Kidney (tissue), 14 donors: ENCODE results near the gene ITSN2. TPM values are rescaled to one million over a fixed set of nuclear protein-coding genes. Genes with fewer than 3 reads are reported as not detected.

Experiments used
- DNase-seq, 5 donors: peaks; one replicate each; pipeline ENCODE4 v3.0.0-alpha.2; 2013 to 2020
- FAIRE-seq: peaks from 2 replicates; lab custom pipeline; 2012; peaks lifted over from hg19 to GRCh38; lab: Jason Lieb, UNC
- H3K27ac ChIP-seq, 2 donors: one replicate each; pipeline ENCODE4 v1.7.0; 2013; ENCODE audit warnings: low read depth in 2 of 2, low read length in 2 of 2, inconsistent platforms in 1 of 2
- H3K27me3 ChIP-seq: one replicate; pipeline ENCODE4 v1.7.1; 2013; ENCODE audit warnings: low read length, inconsistent platforms; ENCODE audit not compliant: control insufficient read depth, insufficient read depth
- H3K36me3 ChIP-seq, 3 donors: one replicate each; pipeline versions ENCODE4 v1.7.0 to v1.7.1; 2013; ENCODE audit warnings: low read length in 3 of 3, control low read depth in 1 of 3, inconsistent platforms in 1 of 3; ENCODE audit not compliant: insufficient read depth in 3 of 3, control insufficient read depth in 2 of 3
- H3K4me1 ChIP-seq, 3 donors: one replicate each; pipeline versions ENCODE4 v1.7.0 to v1.7.1; 2013; ENCODE audit warnings: low read length in 3 of 3, inconsistent platforms in 1 of 3, low read depth in 1 of 3; ENCODE audit not compliant: control insufficient read depth in 2 of 3, insufficient read depth in 2 of 3
- H3K4me3 ChIP-seq, 3 donors: one replicate each; pipeline versions ENCODE4 v1.7.0 to v1.8.1; 2013; ENCODE audit warnings: low read length in 3 of 3, control low read depth in 1 of 3, inconsistent platforms in 1 of 3
- H3K9ac ChIP-seq, 3 donors: one replicate each; pipeline versions ENCODE4 v1.7.0 to v1.7.1; 2013; ENCODE audit warnings: low read length in 3 of 3, control low read depth in 1 of 3, inconsistent platforms in 1 of 3
- H3K9me3 ChIP-seq, 3 donors: one replicate each; pipeline versions ENCODE4 v1.7.0 to v1.7.1; 2013; ENCODE audit warnings: low read length in 3 of 3, control low read depth in 1 of 3, inconsistent platforms in 1 of 3; ENCODE audit not compliant: control insufficient read depth in 2 of 3, insufficient read depth in 1 of 3
- intact Hi-C: fragments of 100-400 bp; cut with DNase I; formaldehyde crosslinking; loops from one replicate; pipeline ENCODE4 v1.11.1; 2022
- polyA plus RNA-seq: library from polyadenylated mRNA; stranded (reverse); fragments of 350-450 nt; fragmentation: Illumina TruSeq; extraction: RNeasy Lipid Tissue Mini Kit (QIAGEN cat#74804); gene quantifications from one replicate; pipeline ENCODE4 v1.2.3, GENCODE V29; 2014; ENCODE audit warnings: low read depth, low replicate concordance; ENCODE audit not compliant: insufficient read depth
- total RNA-seq: library from RNA; stranded (reverse); fragmentation: NEBNext Ultra II Directional; extraction: Animal tissue kit (Norgen Biotek cat#: 25700); gene quantifications from one replicate; pipeline ENCODE4 v1.2.1, GENCODE V29; 2021
- TF ChIP-seq, protein P1 (sequence below): IDR thresholded peaks from 3 replicates; pipeline ENCODE4 v1.5.1; 2012; ENCODE audit warnings: mild to moderate bottlenecking, moderate library complexity, borderline replicate concordance; ENCODE audit not compliant: insufficient read depth; ENCODE audit errors: extremely low read depth
- donor health status: control.
- donor health status: control.
- donor health status: control.
- donor health status: control.
- donor health status: control.
- donor health status: DM: yes; HTN: yes; CAD: no.
- donor health status: Normal renal cell carcinoma (clear cell type).

ITSN2 gene
- total and polyA plus RNA-seq, 2 donors from 2014 or later, result 20.1 to 72.8 TPM

DNA sequence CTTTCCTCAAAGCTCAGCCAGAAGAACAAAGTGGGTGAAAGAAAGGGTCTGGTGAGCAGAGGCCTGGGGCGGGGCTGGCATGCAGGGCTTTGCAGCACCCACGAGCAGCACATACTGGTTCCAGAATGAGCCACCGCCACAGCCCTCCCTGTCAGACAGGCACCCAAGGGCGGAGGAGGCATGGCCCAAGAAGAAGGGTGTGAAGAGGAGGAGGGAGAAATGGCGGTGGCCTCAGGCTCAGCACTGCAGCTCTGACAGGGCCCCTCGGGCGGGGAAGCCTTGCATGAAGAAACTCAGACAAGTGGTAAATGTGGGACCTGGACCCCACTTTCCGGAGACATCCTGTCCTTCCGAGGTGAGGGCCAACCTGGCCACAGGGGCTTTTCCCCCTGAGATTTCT, 169.8 kb downstream of the ITSN2 start:
- Histone ChIP-seq H3K4me3 (no peak overlapping the region), H3K27ac (no peak overlapping the region), H3K27me3 (no peaks in the 10 kb centered on the region), H3K36me3 (no peaks in the 10 kb centered on the region), H3K4me1 (no peaks in the 10 kb centered on the region), H3K9me3 (no peaks in the 10 kb centered on the region), H3K9ac (no peak overlapping the region)
- no peak for FAIRE-seq
- intact Hi-C loops, result no loop called here
- TF ChIP-seq, protein P1, sequence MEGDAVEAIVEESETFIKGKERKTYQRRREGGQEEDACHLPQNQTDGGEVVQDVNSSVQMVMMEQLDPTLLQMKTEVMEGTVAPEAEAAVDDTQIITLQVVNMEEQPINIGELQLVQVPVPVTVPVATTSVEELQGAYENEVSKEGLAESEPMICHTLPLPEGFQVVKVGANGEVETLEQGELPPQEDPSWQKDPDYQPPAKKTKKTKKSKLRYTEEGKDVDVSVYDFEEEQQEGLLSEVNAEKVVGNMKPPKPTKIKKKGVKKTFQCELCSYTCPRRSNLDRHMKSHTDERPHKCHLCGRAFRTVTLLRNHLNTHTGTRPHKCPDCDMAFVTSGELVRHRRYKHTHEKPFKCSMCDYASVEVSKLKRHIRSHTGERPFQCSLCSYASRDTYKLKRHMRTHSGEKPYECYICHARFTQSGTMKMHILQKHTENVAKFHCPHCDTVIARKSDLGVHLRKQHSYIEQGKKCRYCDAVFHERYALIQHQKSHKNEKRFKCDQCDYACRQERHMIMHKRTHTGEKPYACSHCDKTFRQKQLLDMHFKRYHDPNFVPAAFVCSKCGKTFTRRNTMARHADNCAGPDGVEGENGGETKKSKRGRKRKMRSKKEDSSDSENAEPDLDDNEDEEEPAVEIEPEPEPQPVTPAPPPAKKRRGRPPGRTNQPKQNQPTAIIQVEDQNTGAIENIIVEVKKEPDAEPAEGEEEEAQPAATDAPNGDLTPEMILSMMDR, result no peak
- DNase-seq, result no peak

DNA sequence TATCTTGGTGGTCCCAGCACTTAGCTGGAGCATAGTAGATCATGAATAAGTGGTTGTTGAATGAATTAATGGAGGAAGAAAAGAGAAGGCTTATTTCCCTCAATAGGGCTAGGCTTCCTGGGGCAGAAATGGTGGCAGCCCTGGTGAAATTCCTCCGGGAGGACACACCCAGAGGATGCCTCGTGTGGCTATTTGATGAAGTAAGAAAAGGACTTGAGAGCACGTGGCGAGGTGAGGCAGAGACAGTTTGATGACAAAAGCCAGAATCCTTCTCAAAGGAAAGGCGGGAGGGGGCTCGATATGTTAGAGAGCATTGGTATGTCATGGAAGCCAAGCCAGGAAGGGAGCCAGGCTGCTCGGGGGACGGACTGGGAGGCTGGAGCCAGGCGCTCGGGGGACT, 170.8 kb downstream of the ITSN2 start:
- H3K27ac ChIP-seq, result no peak overlapping the region
- DNase-seq, result no peak

DNA sequence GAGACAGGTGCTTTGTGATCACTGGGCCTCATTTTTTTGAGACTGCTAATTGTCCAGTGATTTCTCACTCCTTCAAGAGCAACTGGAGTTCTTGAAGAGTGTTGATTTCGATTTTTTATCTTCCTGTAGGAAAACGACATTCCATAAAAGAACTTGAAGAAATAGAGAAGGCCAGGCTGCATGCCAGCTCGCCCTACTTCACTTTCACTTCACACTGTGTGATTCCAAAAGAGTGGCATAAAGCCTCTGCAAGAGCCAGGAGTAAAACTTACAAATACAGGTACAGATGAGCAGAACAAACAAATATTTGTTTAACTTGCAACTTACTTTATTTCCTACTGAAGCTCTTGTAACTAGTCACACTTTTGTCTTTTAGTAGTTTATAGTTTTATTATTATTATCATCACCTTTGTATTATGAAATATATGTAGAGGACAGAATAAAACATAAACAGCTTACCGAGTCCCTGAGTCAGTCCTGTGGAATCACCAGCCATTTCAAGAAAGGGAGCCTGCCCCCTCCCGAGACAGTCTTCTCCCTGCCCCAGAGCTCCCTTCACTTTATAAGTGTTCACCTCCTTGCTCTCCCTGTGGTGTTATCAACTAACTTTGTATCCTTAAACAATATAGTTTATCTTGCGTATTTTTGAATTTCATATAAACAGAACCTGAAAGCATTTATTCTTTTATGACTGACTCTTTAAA, 176.8 kb downstream of the ITSN2 start:
- Histone ChIP-seq H3K27me3 (no peaks in the 10 kb centered on the region), H3K9me3 (no peaks in the 10 kb centered on the region), H3K4me1 (no peaks in the 10 kb centered on the region), H3K4me3 (no peak overlapping the region), H3K36me3 (no peaks in the 10 kb centered on the region), H3K27ac (no peak overlapping the region), H3K9ac (no peak overlapping the region)
- TF ChIP-seq, protein P1, result no peak
- DNase-seq (no peak), FAIRE-seq (no peak)
- intact Hi-C loops, result no loop called here

More for the DNA sequence above, 170.8 kb downstream of the ITSN2 start:
- FAIRE-seq, result no peak
- Histone ChIP-seq H3K9ac (no peak overlapping the region), H3K9me3 (no peaks in the 10 kb centered on the region), H3K27me3 (no peaks in the 10 kb centered on the region), H3K36me3 (no peaks in the 10 kb centered on the region), H3K4me1 (no peaks in the 10 kb centered on the region), H3K4me3 (no peak overlapping the region)
- TF ChIP-seq, protein P1, result no peak
- intact Hi-C loops, result no loop called here
